WERI-Rb-1 (cell line): ENCODE measurements around the gene RNASEH2A.

Source experiments
- DNase-seq: peaks from one replicate; pipeline ENCODE4 v3.0.0-alpha.2; 2020
- H3K27ac ChIP-seq: fragments of 250-450 bp; sonication (Bioruptor Pico); 2 replicates; pipeline ENCODE4 v1.5.1; 2020; ENCODE audit warnings: mild to moderate bottlenecking, moderate library complexity
- H3K27me3 ChIP-seq: fragments of 250-450 bp; sonication (Bioruptor Pico); 2 replicates; pipeline ENCODE4 v1.5.1; 2021; ENCODE audit warnings: mild to moderate bottlenecking, low read depth, moderate library complexity; ENCODE audit not compliant: insufficient read depth, severe bottlenecking
- H3K36me3 ChIP-seq: fragments of 250-450 bp; sonication (Bioruptor Pico); 2 replicates; pipeline ENCODE4 v1.5.1; 2020; ENCODE audit warnings: mild to moderate bottlenecking, moderate library complexity
- H3K4me3 ChIP-seq: 2 replicates; pipeline ENCODE4 v1.5.1; 2011; ENCODE audit warnings: low read depth, mild to moderate bottlenecking, control low read depth, low read length
- H3K9me3 ChIP-seq: fragments of 250-450 bp; sonication (Bioruptor Pico); 2 replicates; pipeline ENCODE4 v1.5.1; 2021; ENCODE audit warnings: mild to moderate bottlenecking, moderate library complexity; ENCODE audit not compliant: severe bottlenecking
- CTCF ChIP-seq: IDR thresholded peaks from 2 replicates; pipeline ENCODE4 v1.5.1; 2011; ENCODE audit warnings: low read depth, mild to moderate bottlenecking, control low read depth, inconsistent platforms, low read length

Gene RNASEH2A

GRCh38 chr19:12858041-12858928 lies 51.9 kb downstream of the RNASEH2A start:
- no peak for DNase-seq
- H3K4me3 ChIP-seq: no peak overlapping the region
- H3K27ac ChIP-seq: no peak overlapping the region
- H3K27me3 ChIP-seq: no peaks in the 10 kb centered on the region
- TF ChIP-seq CTCF: no peak
- no peaks in the 10 kb centered on the region for H3K9me3 ChIP-seq
- H3K36me3 ChIP-seq: peaks cover 70% of the 10 kb centered on the region

- H3K9me3 ChIP-seq: no peaks in the 10 kb centered on the region
- peaks cover 63% of the 10 kb centered on the region for H3K36me3 ChIP-seq
- H3K27me3 ChIP-seq: no peaks in the 10 kb centered on the region
- DNase-seq: peak; percentile 60
- H3K4me3 ChIP-seq: no peak overlapping the region
- TF ChIP-seq CTCF: no peak
- H3K27ac ChIP-seq: peak overlapping the region; percentile 76
These were observed 53.2 kb downstream of the RNASEH2A start for GRCh38 chr19:12859546-12859945.
